Loucy (cell line): ENCODE data around the gene AKAP13.

Experiments used
- CTCF ChIP-seq: fragments of 200-600 bp; sonication (generic); conservative IDR thresholded peaks from 2 replicates; pipeline ENCODE4 v1.5.1; 2014; ENCODE audit warnings: mild to moderate bottlenecking, antibody characterized with exemption, low read length
- EZH2phosphoT487 ChIP-seq: fragments of 200-600 bp; IDR thresholded peaks from 2 replicates; pipeline ENCODE4 v1.6.1; 2018; ENCODE audit warnings: antibody characterized with exemption, mild to moderate bottlenecking, moderate library complexity, borderline replicate concordance

GRCh38 chr15:85379403-85380131, 836 bp upstream of the AKAP13 start:
- no peak for TF ChIP-seq CTCF
- no peak for TF ChIP-seq EZH2phosphoT487
